Body of pancreas (tissue), 4 donors: Measurements from ENCODE around the gene ARHGAP1. TPM values are rescaled to one million over a fixed set of nuclear protein-coding genes. Genes with fewer than 3 reads are reported as not detected.
A peak's percentile ranks its signal among the peaks of the same experiment; 100 is the strongest.

Experiments used
- ATAC-seq: fragments of 150-250 bp; one replicate; pipeline ENCODE4 v1.9.1; 2016
- DNase-seq, 4 donors: peaks; one replicate each; pipeline ENCODE4 v3.0.0-alpha.2; 2019
- H3K27ac ChIP-seq, 4 donors: fragments of 200-600 bp; sonication (generic); 1 replicate in 3 of 4; 2 replicates in 1 of 4; pipeline versions ENCODE4 v1.5.1 to v1.6.1; 2016 to 2019; ENCODE audit warnings: mild to moderate bottlenecking in 1 of 4, mixed read lengths in 1 of 4, moderate library complexity in 1 of 4
- H3K27me3 ChIP-seq, 2 donors: fragments of 200-600 bp; sonication (generic); one replicate each; pipeline ENCODE4 v1.6.0; 2016; ENCODE audit warnings: mild to moderate bottlenecking in 1 of 2
- H3K36me3 ChIP-seq, 2 donors: fragments of 200-600 bp; sonication (generic); replicated peaks in 1 of 2; 2 replicates each; pipeline ENCODE4 v1.5.1; 2016; ENCODE audit warnings: low read depth in 2 of 2; ENCODE audit not compliant: insufficient read depth in 1 of 2
- H3K4me1 ChIP-seq: fragments of 200-600 bp; sonication (generic); one replicate; pipeline ENCODE4 v1.6.0; 2016
- H3K4me3 ChIP-seq, 2 donors: fragments of 200-600 bp; sonication (generic); 1 replicate in 1 of 2; 2 replicates in 1 of 2; pipeline ENCODE4 v1.5.1; 2016 to 2019
- H3K9me3 ChIP-seq, 3 donors: fragments of 200-600 bp; sonication (generic); 1 replicate in 2 of 3; 2 replicates in 1 of 3; pipeline ENCODE4 v1.5.1; 2016
- CTCF ChIP-seq, 7 experiments: fragments of 450-650 bp in 4 of 7; fragments of 200-600 bp in 3 of 7; sonication (generic) in 3 of 7; IDR thresholded peaks; one replicate each; pipeline ENCODE4 v1.5.1; 2016 to 2019; ENCODE audit warnings: antibody characterized with exemption in 7 of 7
- POLR2A ChIP-seq, 3 donors: fragments of 450-650 bp; IDR thresholded peaks; one replicate each; pipeline ENCODE4 v1.6.1; 2016; ENCODE audit warnings: antibody characterized with exemption in 3 of 3, mild to moderate bottlenecking in 2 of 3
- WGBS, 2 donors: methylation state at CpG; one replicate each; pipeline ENCODE4 v1.1.5; 2017; 5-methylcytosine and 5-hydroxymethylcytosine counted together
- intact Hi-C: fragments of 100-400 bp; cut with DNase I; formaldehyde crosslinking; loops from one replicate; pipeline ENCODE4 v1.15.1; 2023
- total RNA-seq, 2 donors: library from RNA; depleted of rRNA; stranded (reverse); fragments of >200 nt; gene quantifications; one replicate each; pipeline ENCODE4 v1.1.0, GENCODE V29; 2016

The ARHGAP1 gene
- total RNA-seq, 2 donors from 2014 or later = 27.8 to 43.5 TPM

- DNase-seq = no peak
- TF ChIP-seq POLR2A (IDR thresholded peaks at IDR 0.05) (no peak), CTCF (IDR thresholded peaks at IDR 0.05) (no peak)
- ATAC-seq = no peak
- H3K27ac ChIP-seq = peak overlapping the region in 1 of 4 donors; percentile 83
- intact Hi-C loops = no loop called here
- H3K27me3 ChIP-seq = no peaks in the 10 kb centered on the region
- 82 to 88% methylated on average over 7 to 8 of the region's 8 CpGs for WGBS, 2 donors
- H3K9me3 ChIP-seq = no peaks in the 10 kb centered on the region
- H3K4me3 ChIP-seq = no peak overlapping the region
- peaks cover 0 to 16% of the 10 kb centered on the region in 2 donors for H3K36me3 ChIP-seq
- peaks cover 44% of the 10 kb centered on the region for H3K4me1 ChIP-seq
Measured at GRCh38 chr11:46677169-46677568, 23.2 kb downstream of the ARHGAP1 start.

GRCh38 chr11:46676436-46677158, 23.8 kb downstream of the ARHGAP1 start:
- DNase-seq = no peak
- intact Hi-C loops = no loop called here
- H3K27ac ChIP-seq = peak overlapping the region; percentile 39 to 83 (median 80)
- WGBS, 2 donors = 79 to 84% methylated on average over 15 of the region's 15 CpGs
- ATAC-seq = no peak
- peaks cover 0 to 19% of the 10 kb centered on the region in 2 donors for H3K36me3 ChIP-seq
- peaks cover 44% of the 10 kb centered on the region for H3K4me1 ChIP-seq
- TF ChIP-seq CTCF (IDR thresholded peaks at IDR 0.05) (no peak), POLR2A (IDR thresholded peaks at IDR 0.05) (no peak)
- H3K27me3 ChIP-seq = no peaks in the 10 kb centered on the region
- H3K9me3 ChIP-seq = no peaks in the 10 kb centered on the region
- no peak overlapping the region for H3K4me3 ChIP-seq

DNA sequence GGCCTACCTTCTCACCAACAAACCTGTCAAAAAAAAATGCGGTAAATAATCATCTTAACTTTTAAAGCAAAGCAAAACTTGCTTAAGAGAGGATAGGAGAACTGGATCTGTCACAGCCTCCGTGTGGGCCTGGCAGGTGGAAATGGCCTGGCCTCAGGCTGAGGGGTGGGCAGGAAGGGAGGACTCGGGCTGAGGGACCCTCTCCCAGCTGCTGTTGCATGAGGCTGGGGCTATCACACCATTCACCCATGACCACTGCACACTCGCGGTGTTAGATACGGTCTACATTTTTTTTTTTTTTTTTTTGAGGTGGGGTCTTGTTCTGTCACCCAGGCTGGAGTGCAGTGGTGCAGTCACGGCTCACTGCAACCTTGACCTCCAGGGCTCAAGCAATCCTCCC, 24.5 kb downstream of the ARHGAP1 start:
- DNase-seq (no peak), ATAC-seq (no peak)
- no peaks in the 10 kb centered on the region for H3K27me3 ChIP-seq
- peaks cover 44% of the 10 kb centered on the region for H3K4me1 ChIP-seq
- H3K9me3 ChIP-seq = no peaks in the 10 kb centered on the region
- intact Hi-C loops = no loop called here
- peaks cover 0 to 13% of the 10 kb centered on the region in 2 donors for H3K36me3 ChIP-seq
- H3K27ac ChIP-seq = peak overlapping the region; percentile 79 to 93 (median 82)
- 64 to 69% methylated on average over 7 of the region's 7 CpGs for WGBS, 2 donors
- TF ChIP-seq CTCF (IDR thresholded peaks at IDR 0.05) = no peak
- H3K4me3 ChIP-seq = no peak overlapping the region

- ATAC-seq (peak; percentile 78), DNase-seq (peak; percentile 70 to 85 (median 78))
- H3K4me1 ChIP-seq = peaks cover 44% of the 10 kb centered on the region
- WGBS, 2 donors = 12 to 18% methylated on average over 4 of the region's 4 CpGs
- intact Hi-C loops = no loop called here
- no peaks in the 10 kb centered on the region for H3K9me3 ChIP-seq
- TF ChIP-seq CTCF (IDR thresholded peaks at IDR 0.05) = peak in 4 of 7 experiments; percentile 28 to 44 (median 33)
- peak in 1 of 3 donors; percentile 8 for TF ChIP-seq POLR2A (IDR thresholded peaks at IDR 0.05)
- H3K4me3 ChIP-seq = no peak overlapping the region
- peaks cover 0 to 14% of the 10 kb centered on the region in 2 donors for H3K36me3 ChIP-seq
- peak overlapping the region; percentile 79 to 93 (median 82) for H3K27ac ChIP-seq
- no peaks in the 10 kb centered on the region for H3K27me3 ChIP-seq
Measured at GRCh38 chr11:46675288-46675851, 25.0 kb downstream of the ARHGAP1 start.
